ENCODE measurements around the gene NSL1.
"Not testable (repeated sequence)": the region's sequence is repeated elsewhere in the genome, so short reads cannot be mapped to it uniquely, and the experiment has no call there.

NSL1 gene

GRCh38 chr1:212791676-212792395, at the start of gene NSL1, which contains the start of gene TATDN3:
NSL1 (minus strand) TSS chr1:212791777; CDS start chr1:212791763, 14 bp downstream.
TATDN3 (plus strand) TSS chr1:212791894; CDS start chr1:212791922, 28 bp downstream.
- TF ChIP-seq CTCF (IDR thresholded peaks at IDR 0.05; ENCODE audit: borderline replicate concordance, control extremely low read depth, extremely low read depth, insufficient read depth, missing control alignments) = no peak
- peak; percentile 85 for DNase-seq (ENCODE audit: low spot score)
- in situ Hi-C loops (cut with MboI; ENCODE audit: low sequenced_read_pairs, unreplicated experiment) = no loop called here

GRCh38 chr1:212838145-212838544, 46.6 kb upstream of the NSL1 start:
- in situ Hi-C loops (cut with MboI; ENCODE audit: low sequenced_read_pairs, unreplicated experiment) = no loop called here
- TF ChIP-seq CTCF (IDR thresholded peaks at IDR 0.05; ENCODE audit: borderline replicate concordance, control extremely low read depth, extremely low read depth, insufficient read depth, missing control alignments) = no peak
- DNase-seq (ENCODE audit: low spot score) = no peak

- in situ Hi-C loops (cut with MboI; ENCODE audit: low sequenced_read_pairs, unreplicated experiment) = not testable (repeated sequence)
- peak; percentile 48 for DNase-seq (ENCODE audit: low spot score)
These were observed 41.9 kb upstream of the NSL1 start for GRCh38 chr1:212833211-212834207.

- in situ Hi-C loops (cut with MboI; ENCODE audit: low sequenced_read_pairs, unreplicated experiment) = no loop called here
- no peak for TF ChIP-seq CTCF (IDR thresholded peaks at IDR 0.05; ENCODE audit: borderline replicate concordance, control extremely low read depth, extremely low read depth, insufficient read depth, missing control alignments)
- no peak for DNase-seq (ENCODE audit: low spot score)
These were observed 36.8 kb upstream of the NSL1 start for GRCh38 chr1:212828395-212828794.

- no peak for TF ChIP-seq CTCF (IDR thresholded peaks at IDR 0.05; ENCODE audit: borderline replicate concordance, control extremely low read depth, extremely low read depth, insufficient read depth, missing control alignments)
- DNase-seq (ENCODE audit: low spot score) = no peak
- in situ Hi-C loops (cut with MboI; ENCODE audit: low sequenced_read_pairs, unreplicated experiment) = no loop called here
These were observed 36.3 kb upstream of the NSL1 start for GRCh38 chr1:212827831-212828278.

- no peak for TF ChIP-seq CTCF (IDR thresholded peaks at IDR 0.05; ENCODE audit: borderline replicate concordance, control extremely low read depth, extremely low read depth, insufficient read depth, missing control alignments)
- in situ Hi-C loops (cut with MboI; ENCODE audit: low sequenced_read_pairs, unreplicated experiment) = no loop called here
- DNase-seq (ENCODE audit: low spot score) = no peak
These were observed 35.7 kb upstream of the NSL1 start for GRCh38 chr1:212827171-212827776.
